GM19099 (cell line): Measurements from ENCODE around the gene SAP25.

Experiments used
- POLR2A ChIP-seq: IDR thresholded peaks from 3 replicates; pipeline ENCODE4 v1.6.1; 2011; ENCODE audit warnings: low read depth; ENCODE audit not compliant: insufficient read length; ENCODE audit errors: extremely low read depth

The SAP25 gene

GRCh38 chr7:100584683-100585510 lies 11.2 kb upstream of the SAP25 start:
- TF ChIP-seq POLR2A, result no peak

- no peak for TF ChIP-seq POLR2A
These were observed 10.5 kb upstream of the SAP25 start for GRCh38 chr7:100584054-100584682.

GRCh38 chr7:100583132-100584053 lies 9.7 kb upstream of the SAP25 start:
- peak; percentile 30 for TF ChIP-seq POLR2A

DNA sequence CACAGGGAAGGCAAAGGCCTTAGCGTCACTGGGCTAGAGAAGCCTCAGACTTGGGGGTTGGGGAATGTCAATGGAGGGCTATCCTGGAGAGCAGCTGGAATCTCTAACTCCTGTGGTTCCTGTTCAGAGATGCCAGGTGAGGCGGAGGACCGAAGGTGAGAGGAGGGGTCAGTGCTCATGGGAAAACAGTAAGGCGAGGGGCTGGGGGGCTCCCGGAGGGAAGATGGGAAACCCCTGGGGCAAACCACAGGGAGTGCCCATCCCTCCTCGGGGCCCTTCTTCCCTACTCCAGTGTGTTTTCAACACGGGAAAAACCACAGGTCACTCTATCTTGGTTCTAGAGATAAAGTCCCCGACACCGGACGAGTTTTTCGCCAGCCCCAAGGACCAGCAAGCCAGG lies 8.9 kb upstream of the SAP25 start:
- TF ChIP-seq POLR2A, result no peak

- TF ChIP-seq POLR2A, result no peak
These were observed 8.4 kb upstream of the SAP25 start for GRCh38 chr7:100582041-100582579.

DNA sequence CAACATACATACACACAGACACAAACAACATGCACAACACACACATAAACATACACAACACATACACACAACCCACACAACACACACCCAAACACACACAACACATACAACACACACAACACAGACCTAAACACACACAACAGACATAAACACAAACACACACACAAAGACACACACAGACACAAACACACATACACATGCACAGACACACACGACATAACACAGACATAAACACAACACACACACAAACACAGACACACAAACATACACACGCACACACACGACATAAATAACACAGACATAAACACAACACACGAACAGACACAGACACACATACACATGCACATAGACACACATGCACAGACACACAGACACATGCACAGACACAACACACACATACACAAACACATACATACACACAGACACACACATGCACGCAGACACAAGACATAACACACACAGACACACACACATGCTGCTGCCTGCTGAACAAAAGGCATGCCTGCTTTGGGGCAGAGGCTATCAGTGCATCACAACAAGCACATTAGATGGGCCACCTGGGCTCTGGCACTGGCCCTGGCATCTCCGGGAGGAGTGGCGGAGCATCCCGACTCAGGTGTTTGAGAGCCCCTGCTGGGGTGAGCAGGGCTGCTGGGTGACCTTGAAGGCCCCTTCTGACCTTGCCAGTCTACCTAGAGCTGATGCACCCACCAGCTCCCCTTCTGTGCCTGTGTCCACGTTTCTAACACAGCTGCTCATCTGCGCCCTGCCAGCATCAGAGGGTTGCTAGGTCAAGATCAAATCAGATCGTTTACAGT lies 7.0 kb upstream of the SAP25 start:
- TF ChIP-seq POLR2A, result no peak

DNA sequence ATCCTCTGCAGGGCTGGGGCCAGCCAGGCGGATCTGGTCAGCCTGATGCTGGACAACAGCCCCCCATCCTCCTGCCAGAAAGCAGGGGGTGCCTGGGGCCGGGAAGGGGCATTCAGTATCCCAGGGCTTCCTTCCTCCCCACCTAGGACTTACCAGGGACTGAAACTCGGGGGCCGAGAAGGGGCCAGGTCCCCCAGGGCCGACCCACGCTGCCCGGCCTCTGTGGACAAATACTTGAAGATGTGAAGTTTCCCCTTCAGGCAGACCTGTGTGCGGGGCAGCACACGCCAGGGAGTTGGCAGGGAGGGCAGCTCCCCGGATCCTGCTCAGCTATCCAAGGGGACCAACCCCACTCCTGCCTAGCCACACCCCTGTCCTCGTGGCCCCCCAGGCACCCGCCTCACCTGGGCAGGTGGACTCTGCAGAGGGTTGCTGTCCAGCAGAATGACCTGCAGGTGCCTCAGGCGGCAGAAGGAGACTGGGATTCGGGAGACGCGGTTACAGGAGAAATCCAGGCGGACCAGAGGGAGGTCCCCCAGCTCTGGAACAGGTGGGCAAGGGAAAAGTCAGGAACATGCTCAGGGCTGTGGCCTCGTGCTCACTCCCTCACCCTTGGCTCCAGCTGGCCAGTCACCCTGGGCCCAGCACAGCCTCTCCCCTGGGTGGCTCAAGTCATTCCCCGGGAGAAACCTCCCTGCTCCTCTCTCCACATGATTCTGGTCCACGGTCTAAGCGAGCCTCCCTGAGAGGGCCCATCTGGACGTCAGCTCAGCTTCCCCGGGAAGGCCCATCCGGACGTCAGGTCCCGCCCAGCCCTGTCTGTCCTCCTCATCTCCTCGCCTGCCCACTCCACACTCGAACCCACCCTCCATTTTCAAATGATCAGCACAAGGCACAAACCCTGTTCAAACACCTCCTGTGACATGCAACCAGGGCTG lies 4.8 kb upstream of the SAP25 start:
- TF ChIP-seq POLR2A, result no peak

GRCh38 chr7:100577507-100577906 lies 3.8 kb upstream of the SAP25 start:
- no peak for TF ChIP-seq POLR2A

DNA sequence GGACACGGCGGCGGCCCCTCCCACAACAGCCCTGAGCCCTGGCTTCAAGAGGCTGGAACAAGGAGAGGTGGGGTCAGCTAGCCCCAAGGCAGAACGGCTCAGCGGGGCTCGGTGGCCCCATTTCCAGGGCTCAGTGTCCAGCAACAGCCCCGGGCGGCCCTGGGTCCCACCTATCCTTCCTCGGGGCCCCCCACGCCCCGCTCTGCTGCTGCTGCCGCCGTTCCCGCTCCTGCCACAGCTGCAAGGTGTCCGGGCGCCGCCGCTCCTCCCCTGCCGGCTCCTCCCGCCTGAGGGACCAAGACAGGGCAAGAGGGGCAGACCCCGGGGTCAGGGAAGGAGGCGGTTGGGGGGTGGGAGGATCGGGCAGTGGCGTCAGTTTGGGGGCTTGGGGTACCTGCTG lies 3.4 kb upstream of the SAP25 start:
- TF ChIP-seq POLR2A, result no peak

GRCh38 chr7:100576384-100576993 lies 2.8 kb upstream of the SAP25 start:
- no peak for TF ChIP-seq POLR2A

DNA sequence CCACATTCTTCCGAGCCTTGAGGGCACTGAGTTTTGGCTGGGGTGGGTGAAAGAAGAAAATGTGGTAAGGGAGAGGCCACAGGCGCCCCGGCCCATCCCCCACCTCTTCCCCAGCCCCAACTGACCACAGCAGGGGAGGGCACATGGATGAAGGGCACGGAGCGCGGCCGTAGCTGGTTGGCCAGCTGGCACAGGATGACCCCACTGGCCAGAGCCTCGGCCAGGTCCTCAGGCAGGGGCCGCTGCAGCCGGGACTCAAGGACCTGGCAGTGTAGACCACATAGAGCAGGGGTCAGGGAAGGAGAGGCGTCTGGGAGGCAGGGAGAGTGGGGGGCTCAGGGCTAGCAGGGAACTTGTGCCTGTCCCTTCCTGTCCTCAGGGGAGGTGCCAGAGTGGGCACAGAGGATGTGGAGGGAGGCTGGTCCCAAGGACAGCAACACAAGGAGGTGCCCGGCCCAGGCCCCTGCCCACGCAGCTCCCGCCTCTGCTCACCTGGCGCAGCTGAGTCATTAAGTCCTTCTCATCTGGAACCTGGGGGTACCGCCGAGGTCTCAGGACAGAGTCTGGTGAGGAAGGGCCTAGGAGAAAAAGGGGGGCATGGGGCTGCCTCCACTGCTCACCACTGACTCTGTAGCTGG lies 2.2 kb upstream of the SAP25 start:
- no peak for TF ChIP-seq POLR2A

DNA sequence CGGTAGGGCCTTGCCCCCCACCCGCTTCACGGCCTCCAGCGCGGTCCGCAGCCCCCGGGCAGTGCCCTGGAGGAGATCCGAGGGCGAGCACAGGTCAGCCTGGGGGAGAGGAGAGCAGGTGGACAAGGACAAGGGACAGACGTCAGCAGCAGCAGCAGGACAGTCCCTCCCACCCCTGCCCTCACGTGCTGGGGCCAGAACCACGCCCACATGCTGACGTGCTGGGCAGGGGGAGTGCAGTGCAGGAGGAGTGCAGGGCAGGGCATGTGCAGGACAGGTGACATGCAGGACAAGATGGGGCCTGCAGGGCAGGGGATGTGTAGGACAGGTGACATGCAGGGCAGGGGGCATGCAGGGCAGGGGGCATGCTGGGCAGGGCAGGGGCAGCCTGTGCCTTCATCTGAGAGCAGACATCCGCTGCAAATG lies 1.5 kb upstream of the SAP25 start:
- no peak for TF ChIP-seq POLR2A

- TF ChIP-seq POLR2A, result no peak
These were observed 884 bp upstream of the SAP25 start for GRCh38 chr7:100574362-100575205.
